LNCaP clone FGC (cell line): Measurements from ENCODE around the gene ANKRD39.

Experiments used
- DNase-seq: peaks from one replicate; pipeline ENCODE4 v3.0.0-alpha.2; 2011; ENCODE audit warnings: low read depth
- H3K4me3 ChIP-seq: 2 replicates; pipeline ENCODE4 v1.5.1; 2011; ENCODE audit warnings: mild to moderate bottlenecking, low read depth, low read length, control low read depth
- TF ChIP-seq, protein P1 (sequence below): IDR thresholded peaks from 2 replicates; pipeline ENCODE4 v1.5.1; 2012; ENCODE audit warnings: mild to moderate bottlenecking; ENCODE audit not compliant: control insufficient read depth, insufficient read depth; ENCODE audit errors: extremely low read depth

The ANKRD39 gene

DNA sequence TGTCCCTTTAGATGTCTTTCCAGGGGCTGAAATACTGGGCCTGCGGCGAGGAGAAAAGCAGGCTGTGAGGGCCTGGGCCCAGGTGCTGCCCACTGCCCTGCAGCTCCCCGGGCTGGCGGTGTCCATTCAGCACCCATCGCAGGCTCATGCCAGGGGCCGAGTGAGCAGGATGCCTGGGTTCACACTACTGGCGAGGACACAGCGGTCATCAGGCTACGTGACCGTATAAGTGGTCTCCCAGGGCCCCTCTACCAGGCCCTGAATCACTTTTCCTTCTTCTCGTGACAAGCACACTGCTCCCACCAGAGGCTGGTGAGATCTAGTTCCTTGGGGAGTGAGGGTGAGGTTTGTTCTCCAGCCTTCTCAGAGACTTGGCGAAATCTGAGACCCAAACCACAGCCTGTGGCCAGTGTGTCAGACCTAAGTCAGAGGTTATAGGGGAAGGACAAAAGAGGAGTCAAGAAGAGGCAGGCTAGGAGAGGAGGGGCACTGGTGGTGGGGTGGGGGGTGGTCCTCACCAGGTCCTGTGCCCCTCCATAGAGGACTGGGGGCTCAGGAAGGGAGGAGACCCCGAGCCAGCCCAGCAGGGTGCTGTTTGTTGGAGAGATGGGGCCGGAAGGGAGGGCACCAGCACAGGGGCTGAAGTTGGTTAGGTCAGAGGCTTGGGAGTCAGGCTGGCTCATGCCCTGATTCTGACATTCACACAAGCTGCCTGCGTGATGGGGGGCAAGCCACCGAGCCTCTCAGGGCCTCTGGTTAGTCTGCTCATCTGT, 18.6 kb upstream of the ANKRD39 start:
- no peak overlapping the region for H3K4me3 ChIP-seq
- no peak for DNase-seq
- TF ChIP-seq, protein P1, sequence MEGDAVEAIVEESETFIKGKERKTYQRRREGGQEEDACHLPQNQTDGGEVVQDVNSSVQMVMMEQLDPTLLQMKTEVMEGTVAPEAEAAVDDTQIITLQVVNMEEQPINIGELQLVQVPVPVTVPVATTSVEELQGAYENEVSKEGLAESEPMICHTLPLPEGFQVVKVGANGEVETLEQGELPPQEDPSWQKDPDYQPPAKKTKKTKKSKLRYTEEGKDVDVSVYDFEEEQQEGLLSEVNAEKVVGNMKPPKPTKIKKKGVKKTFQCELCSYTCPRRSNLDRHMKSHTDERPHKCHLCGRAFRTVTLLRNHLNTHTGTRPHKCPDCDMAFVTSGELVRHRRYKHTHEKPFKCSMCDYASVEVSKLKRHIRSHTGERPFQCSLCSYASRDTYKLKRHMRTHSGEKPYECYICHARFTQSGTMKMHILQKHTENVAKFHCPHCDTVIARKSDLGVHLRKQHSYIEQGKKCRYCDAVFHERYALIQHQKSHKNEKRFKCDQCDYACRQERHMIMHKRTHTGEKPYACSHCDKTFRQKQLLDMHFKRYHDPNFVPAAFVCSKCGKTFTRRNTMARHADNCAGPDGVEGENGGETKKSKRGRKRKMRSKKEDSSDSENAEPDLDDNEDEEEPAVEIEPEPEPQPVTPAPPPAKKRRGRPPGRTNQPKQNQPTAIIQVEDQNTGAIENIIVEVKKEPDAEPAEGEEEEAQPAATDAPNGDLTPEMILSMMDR, result no peak

DNA sequence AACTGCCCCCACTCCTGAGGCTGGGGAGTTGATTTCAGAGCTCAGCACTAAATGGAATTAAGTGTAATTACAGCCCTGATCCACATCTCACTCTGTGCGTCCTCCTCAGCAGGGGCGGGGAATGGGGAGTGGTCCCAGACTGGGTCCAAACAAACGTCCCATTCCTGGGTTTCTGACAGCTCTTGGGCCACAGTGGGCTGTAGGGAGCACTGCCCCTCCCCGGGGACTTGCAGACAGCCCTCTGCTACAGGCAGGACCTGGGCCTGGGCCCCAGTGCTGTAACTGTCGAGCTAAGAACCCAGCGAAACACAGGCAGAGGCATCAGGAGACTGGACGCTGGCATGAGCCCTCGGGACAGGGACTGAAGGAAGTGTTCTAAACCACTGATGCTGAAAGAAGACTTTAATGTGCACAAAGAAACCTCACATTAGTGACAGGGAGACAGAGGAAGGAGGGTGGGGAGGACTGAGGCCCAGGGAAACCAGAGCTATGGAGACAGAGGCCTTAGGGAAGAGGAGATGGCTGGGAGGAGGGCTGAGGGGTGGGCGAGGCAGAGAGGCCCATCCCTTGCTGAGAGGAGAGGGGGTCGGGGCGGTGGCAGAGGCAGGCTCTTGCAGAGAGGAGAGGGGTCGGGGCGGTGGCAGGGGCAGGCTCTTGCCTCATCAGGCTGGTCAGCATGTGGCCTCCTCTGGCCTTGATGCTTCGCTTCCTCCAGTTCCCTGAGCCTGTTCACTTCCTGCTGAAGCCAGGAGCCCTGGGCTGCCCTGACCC, 17.9 kb upstream of the ANKRD39 start:
- H3K4me3 ChIP-seq, result no peak overlapping the region
- no peak for DNase-seq
- TF ChIP-seq, protein P1, result no peak

- H3K4me3 ChIP-seq, result no peak overlapping the region
- TF ChIP-seq, protein P1, result no peak
- no peak for DNase-seq
These were observed 16.5 kb upstream of the ANKRD39 start for GRCh38 chr2:96874198-96874831.

- no peak for DNase-seq
- TF ChIP-seq, protein P1, result no peak
- no peak overlapping the region for H3K4me3 ChIP-seq
These were observed 15.9 kb upstream of the ANKRD39 start for GRCh38 chr2:96873651-96874096.

- no peak overlapping the region for H3K4me3 ChIP-seq
- DNase-seq, result no peak
- TF ChIP-seq, protein P1, result no peak
These were observed 15.0 kb upstream of the ANKRD39 start for GRCh38 chr2:96872591-96873349.

- TF ChIP-seq, protein P1, result no peak
- no peak for DNase-seq
- H3K4me3 ChIP-seq, result no peak overlapping the region; the same call in 1 of the 2 replicates
These were observed 12.9 kb upstream of the ANKRD39 start for GRCh38 chr2:96870626-96871255.
